ENCODE data around the gene JAKMIP2.

DNA sequence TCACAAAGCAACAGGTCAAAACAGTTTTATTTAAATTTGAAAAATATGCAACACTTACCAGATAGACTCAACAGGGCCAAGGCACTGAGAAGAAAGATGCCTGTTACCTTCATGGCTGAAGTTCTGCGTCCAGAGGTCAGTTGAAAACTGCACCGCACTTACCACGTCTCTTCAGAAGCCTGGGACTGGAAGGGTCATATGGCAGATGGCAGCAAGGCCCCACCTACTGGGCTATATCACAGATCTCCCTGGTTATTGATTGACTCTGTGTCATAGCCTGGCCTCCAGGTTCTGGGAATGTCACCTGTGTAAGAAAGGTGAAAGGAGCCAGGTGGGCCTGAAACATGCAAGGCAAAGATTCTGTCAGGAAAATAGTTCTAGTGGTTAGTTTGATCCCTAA, 48.9 kb upstream of the JAKMIP2 start, which contains the start of gene SPINK1:
- TF ChIP-seq, protein P1, sequence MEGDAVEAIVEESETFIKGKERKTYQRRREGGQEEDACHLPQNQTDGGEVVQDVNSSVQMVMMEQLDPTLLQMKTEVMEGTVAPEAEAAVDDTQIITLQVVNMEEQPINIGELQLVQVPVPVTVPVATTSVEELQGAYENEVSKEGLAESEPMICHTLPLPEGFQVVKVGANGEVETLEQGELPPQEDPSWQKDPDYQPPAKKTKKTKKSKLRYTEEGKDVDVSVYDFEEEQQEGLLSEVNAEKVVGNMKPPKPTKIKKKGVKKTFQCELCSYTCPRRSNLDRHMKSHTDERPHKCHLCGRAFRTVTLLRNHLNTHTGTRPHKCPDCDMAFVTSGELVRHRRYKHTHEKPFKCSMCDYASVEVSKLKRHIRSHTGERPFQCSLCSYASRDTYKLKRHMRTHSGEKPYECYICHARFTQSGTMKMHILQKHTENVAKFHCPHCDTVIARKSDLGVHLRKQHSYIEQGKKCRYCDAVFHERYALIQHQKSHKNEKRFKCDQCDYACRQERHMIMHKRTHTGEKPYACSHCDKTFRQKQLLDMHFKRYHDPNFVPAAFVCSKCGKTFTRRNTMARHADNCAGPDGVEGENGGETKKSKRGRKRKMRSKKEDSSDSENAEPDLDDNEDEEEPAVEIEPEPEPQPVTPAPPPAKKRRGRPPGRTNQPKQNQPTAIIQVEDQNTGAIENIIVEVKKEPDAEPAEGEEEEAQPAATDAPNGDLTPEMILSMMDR (IDR thresholded peaks at IDR 0.05 in 2 of 3, conservative IDR thresholded peaks at IDR 0.05 in 1 of 3; ENCODE audit: borderline replicate concordance in 1 of 3, insufficient read depth in 1 of 3, low read depth in 2 of 3, low read length in 2 of 3) = no peak
- no peak for TF ChIP-seq FOSL1 (IDR thresholded peaks at IDR 0.05; ENCODE audit: low read depth)

All from HCT116 (cell line).